AG04450 (cell line): ENCODE data around the gene GARIN5A. TPM values are rescaled to one million over a fixed set of nuclear protein-coding genes. Genes with fewer than 3 reads are reported as not detected.

Experiments
- CTCF ChIA-PET: fragments of 300-600, 350-600 bp; formaldehyde crosslinking; extraction: SDS; loops from one replicate; lab custom pipeline; 2022; ENCODE audit warnings: antibody characterized with exemption, inconsistent platforms; lab: Charles Lee
- POLR2A ChIA-PET: fragments of 350-600 bp; formaldehyde crosslinking; extraction: SDS; loops from one replicate; lab custom pipeline; 2021; ENCODE audit warnings: antibody characterized with exemption, inconsistent platforms; lab: Yijun Ruan, JAX
- DNase-seq: peaks from one replicate; pipeline ENCODE4 v3.0.0-alpha.2; 2011; ENCODE audit warnings: low read depth, low spot score
- H3K27ac ChIP-seq: one replicate; pipeline ENCODE4 v1.5.1; 2012; ENCODE audit warnings: low read depth, low read length, control low read depth
- H3K27me3 ChIP-seq: one replicate; pipeline ENCODE4 v1.6.0; 2012; ENCODE audit warnings: low read length; ENCODE audit not compliant: control insufficient read depth, insufficient read depth
- H3K4me3 ChIP-seq: 2 replicates; pipeline ENCODE4 v1.5.1; 2011; ENCODE audit warnings: mild to moderate bottlenecking, low read depth, low read length, control low read depth
- H3K9me3 ChIP-seq: 2 replicates; pipeline ENCODE4 v1.5.1; 2012; ENCODE audit warnings: low read length; ENCODE audit not compliant: control insufficient read depth, insufficient read depth
- CTCF ChIP-seq: IDR thresholded peaks from 2 replicates; pipeline ENCODE4 v1.5.1; 2011; ENCODE audit warnings: low read depth, low read length, control low read depth, inconsistent platforms
- polyA plus RNA-seq: library from polyadenylated mRNA; depleted of rRNA; stranded (reverse); fragments of >200 nt; gene quantifications from 2 replicates; pipeline ENCODE4 v1.2.3, GENCODE V29; 2011

Gene GARIN5A
- polyA plus RNA-seq, 1 experiment: 0.32 TPM

GRCh38 chr19:50508843-50509190 is 32.2 kb upstream of the GARIN5A start:
- ChIA-PET CTCF (interaction anchor here (0.9 kb wide), 1 partner anchor 140 kb away, joined by 4 read pairs; no protein-coding TSS in a partner anchor), POLR2A (interaction anchor here (0.7 to 0.8 kb wide), 3 partner anchors 21 to 47 kb away, joined by 3 to 7 read pairs (median 5); no protein-coding TSS in a partner anchor)
- H3K27me3 ChIP-seq: no peaks in the 10 kb centered on the region
- DNase-seq: no peak
- H3K9me3 ChIP-seq: no peaks in the 10 kb centered on the region; the same call in 1 of the 2 replicates
- no peak for TF ChIP-seq CTCF
- H3K27ac ChIP-seq: no peak overlapping the region
- no peak overlapping the region for H3K4me3 ChIP-seq

- ChIA-PET CTCF (no interaction called here), POLR2A (no interaction called here)
- no peak overlapping the region for H3K4me3 ChIP-seq
- no peak for TF ChIP-seq CTCF
- H3K27me3 ChIP-seq: no peaks in the 10 kb centered on the region
- DNase-seq: no peak
- H3K9me3 ChIP-seq: no peaks in the 10 kb centered on the region; the same call in 1 of the 2 replicates
- no peak overlapping the region for H3K27ac ChIP-seq
Measured at GRCh38 chr19:50507376-50507775, 30.7 kb upstream of the GARIN5A start.

- POLR2A ChIA-PET: no interaction called here
- no peak for TF ChIP-seq CTCF
- Histone ChIP-seq H3K9me3 (no peaks in the 10 kb centered on the region; the same call in 1 of the 2 replicates), H3K27ac (no peak overlapping the region), H3K4me3 (no peak overlapping the region), H3K27me3 (no peaks in the 10 kb centered on the region)
- no peak for DNase-seq
- CTCF ChIA-PET: no interaction called here
Measured at GRCh38 chr19:50506700-50507099, 30.1 kb upstream of the GARIN5A start.

- no peak overlapping the region for H3K27ac ChIP-seq
- H3K4me3 ChIP-seq: no peak overlapping the region
- ChIA-PET CTCF (no interaction called here), POLR2A (no interaction called here)
- no peaks in the 10 kb centered on the region; the same call in 1 of the 2 replicates for H3K9me3 ChIP-seq
- peaks cover 3% of the 10 kb centered on the region for H3K27me3 ChIP-seq
- DNase-seq: no peak
- TF ChIP-seq CTCF: no peak
Measured at GRCh38 chr19:50505856-50506611, 29.4 kb upstream of the GARIN5A start.
